Measurements from ENCODE around the gene GPR34. TPM values are rescaled to one million over a fixed set of nuclear protein-coding genes. Genes with fewer than 3 reads are reported as not detected.
"Not testable (repeated sequence)": the region's sequence is repeated elsewhere in the genome, so short reads cannot be mapped to it uniquely, and the experiment has no call there.

The GPR34 gene
- total RNA-seq, 6 experiments from 2014 or later, result 1.8 to 3.8 (median 3.2) TPM

DNA sequence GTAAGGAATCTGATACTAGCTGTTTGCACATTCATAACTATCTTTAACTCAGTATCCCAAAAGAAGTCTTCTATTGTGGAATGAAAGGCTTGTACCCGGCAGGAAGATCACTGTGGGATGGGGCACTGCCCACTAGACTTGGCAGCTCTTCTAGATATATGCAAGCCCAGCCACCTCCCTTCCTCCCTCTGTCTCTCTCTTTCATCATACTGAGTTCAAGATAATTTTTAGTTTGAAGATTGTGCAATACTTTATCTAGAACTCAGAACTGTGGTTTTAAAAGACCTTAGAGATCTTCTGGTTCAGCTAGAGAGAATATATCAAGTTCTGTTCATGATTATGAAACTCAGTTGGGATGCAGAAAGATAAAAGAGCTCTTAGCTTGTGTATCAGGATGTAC lies 22.5 kb upstream of the GPR34 start:
- Histone ChIP-seq H3K4me1 (no peaks in the 10 kb centered on the region), H3K27ac (no peak overlapping the region), H3K4me3 (no peak overlapping the region), H3K36me3 (no peaks in the 10 kb centered on the region), H3K27me3 (no peaks in the 10 kb centered on the region), H3K9me3 (no peaks in the 10 kb centered on the region)
- ATAC-seq (peak in 3 of 4 donors; percentile 57 to 69 (median 64)), DNase-seq (no peak)
- 27% methylated on average over 1 of the region's 1 CpG for WGBS (ENCODE audit: insufficient coverage, low coverage, low lambda C conversion rate, missing lambda C conversion rate)
- TF ChIP-seq CTCF (IDR thresholded peaks at IDR 0.05) (no peak), POLR2A (IDR thresholded peaks at IDR 0.05) (no peak)
- intact Hi-C loops (cut with DNase I), result no loop called here

DNA sequence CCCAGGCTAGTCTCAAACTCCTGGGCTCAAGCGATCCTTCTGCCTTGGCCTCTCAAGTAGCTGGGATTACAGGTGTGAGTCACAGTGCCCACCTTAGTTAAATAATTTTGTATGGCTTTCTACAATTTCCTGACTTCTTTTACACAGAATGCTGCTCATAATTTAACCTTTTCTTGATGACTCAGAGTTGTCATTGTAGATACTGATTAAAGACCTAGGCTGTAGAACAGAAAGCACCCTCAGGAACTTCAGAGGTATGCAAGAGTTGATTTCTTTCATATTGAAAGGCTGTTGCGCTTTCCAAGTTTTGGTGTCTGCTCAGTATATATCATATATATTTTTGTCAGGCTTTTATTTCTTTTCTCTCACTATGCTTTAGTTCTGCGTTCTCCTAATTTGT lies 21.1 kb upstream of the GPR34 start:
- TF ChIP-seq POLR2A (IDR thresholded peaks at IDR 0.05) (no peak), CTCF (IDR thresholded peaks at IDR 0.05) (no peak)
- Histone ChIP-seq H3K27me3 (no peaks in the 10 kb centered on the region), H3K36me3 (no peaks in the 10 kb centered on the region), H3K9me3 (no peaks in the 10 kb centered on the region), H3K4me3 (no peak overlapping the region), H3K27ac (no peak overlapping the region), H3K4me1 (no peaks in the 10 kb centered on the region)
- no peak for ATAC-seq
- DNase-seq, result no peak
- 90% methylated on average over 2 of the region's 3 CpGs for WGBS (ENCODE audit: insufficient coverage, low coverage, low lambda C conversion rate, missing lambda C conversion rate)
- intact Hi-C loops (cut with DNase I), result no loop called here

- no peaks in the 10 kb centered on the region for H3K9me3 ChIP-seq
- no peaks in the 10 kb centered on the region for H3K4me1 ChIP-seq
- DNase-seq (no peak), ATAC-seq (no peak)
- no peaks in the 10 kb centered on the region for H3K36me3 ChIP-seq
- no peaks in the 10 kb centered on the region for H3K27me3 ChIP-seq
- H3K27ac ChIP-seq, result no peak overlapping the region
- no peak overlapping the region for H3K4me3 ChIP-seq
- intact Hi-C loops (cut with DNase I), result no loop called here
- TF ChIP-seq CTCF (IDR thresholded peaks at IDR 0.05), result no peak
- TF ChIP-seq POLR2A (IDR thresholded peaks at IDR 0.05), result no peak
Measured at GRCh38 chrX:41670112-41670511, 18.7 kb upstream of the GPR34 start.

DNA sequence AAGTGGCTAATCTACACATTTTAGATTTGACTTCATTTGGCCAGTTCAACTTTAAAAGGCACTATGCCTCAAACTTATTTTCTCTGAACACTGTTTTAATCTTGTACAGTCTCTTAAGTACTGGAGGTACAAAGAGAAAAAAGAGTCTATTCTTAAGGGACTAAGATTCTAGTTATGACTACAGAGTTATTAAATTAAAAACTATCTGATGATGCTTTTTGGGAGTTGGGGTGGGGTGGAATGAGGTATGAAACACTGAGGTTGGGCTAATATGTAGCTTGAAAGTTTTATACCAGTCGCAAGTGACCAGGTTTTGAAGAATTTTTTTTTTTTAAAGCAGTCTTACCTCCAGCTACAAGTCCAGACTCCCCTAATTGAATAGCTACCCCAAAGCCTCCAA lies 17.7 kb upstream of the GPR34 start:
- no peak for TF ChIP-seq POLR2A (IDR thresholded peaks at IDR 0.05)
- H3K27ac ChIP-seq, result no peak overlapping the region
- H3K36me3 ChIP-seq, result no peaks in the 10 kb centered on the region
- no peaks in the 10 kb centered on the region for H3K4me1 ChIP-seq
- WGBS (ENCODE audit: insufficient coverage, low coverage, low lambda C conversion rate, missing lambda C conversion rate), result 64% methylated on average over 1 of the region's 1 CpG
- no peak overlapping the region for H3K4me3 ChIP-seq
- no peaks in the 10 kb centered on the region for H3K27me3 ChIP-seq
- no peak for DNase-seq
- intact Hi-C loops (cut with DNase I), result no loop called here
- ATAC-seq, result no peak
- H3K9me3 ChIP-seq, result no peaks in the 10 kb centered on the region

DNA sequence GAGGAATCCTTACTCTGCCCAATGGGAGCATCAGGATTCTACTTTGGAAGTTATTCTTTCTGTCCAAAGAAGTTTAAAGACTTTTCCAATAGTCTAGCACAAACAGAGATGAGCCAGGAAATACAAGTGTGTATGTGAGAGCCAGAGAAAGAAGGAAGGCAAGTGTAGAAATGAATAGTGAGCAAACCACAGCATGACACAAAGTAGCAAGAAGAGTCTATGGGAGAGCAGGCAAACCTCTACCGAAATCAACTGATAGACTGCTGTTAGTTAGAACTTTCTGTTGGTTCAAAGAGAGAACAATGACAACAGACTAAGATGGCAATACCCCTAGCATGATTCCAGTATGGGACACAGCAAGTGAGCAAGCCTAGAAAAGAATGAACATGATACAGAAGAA lies 16.1 kb upstream of the GPR34 start:
- H3K27me3 ChIP-seq, result no peaks in the 10 kb centered on the region
- H3K4me1 ChIP-seq, result peaks cover 0 to 10% (median 3%) of the 10 kb centered on the region in 4 donors
- no peak overlapping the region for H3K27ac ChIP-seq
- H3K9me3 ChIP-seq, result no peaks in the 10 kb centered on the region
- intact Hi-C loops (cut with DNase I), result no loop called here
- whole genome bisulfite sequencing (ENCODE audit: insufficient coverage, low coverage, low lambda C conversion rate, missing lambda C conversion rate), result 40% methylated on average over 1 of the region's 1 CpG
- no peak for TF ChIP-seq CTCF (IDR thresholded peaks at IDR 0.05)
- TF ChIP-seq POLR2A (IDR thresholded peaks at IDR 0.05), result no peak
- no peak for ATAC-seq
- no peaks in the 10 kb centered on the region for H3K36me3 ChIP-seq
- no peak for DNase-seq
- no peak overlapping the region for H3K4me3 ChIP-seq

DNA sequence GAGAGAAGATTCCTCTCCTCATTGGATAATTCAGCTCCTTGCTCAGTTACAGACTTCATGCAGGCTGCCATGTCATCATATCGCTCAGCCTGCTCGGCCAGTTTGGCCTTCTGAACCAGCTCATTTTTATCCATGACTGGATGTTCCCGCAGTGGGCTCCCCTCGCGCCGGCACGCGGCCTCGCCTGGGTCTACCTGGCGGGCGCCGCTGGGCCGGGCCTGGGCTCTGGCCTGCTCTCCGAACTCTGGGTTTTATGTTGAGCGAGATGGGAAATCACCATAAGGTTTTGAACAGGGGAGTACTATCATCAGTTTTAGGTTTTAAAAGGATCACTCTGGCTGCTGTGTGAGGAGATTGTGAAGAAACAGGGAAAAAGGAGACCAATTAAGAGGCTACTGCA lies 12.4 kb upstream of the GPR34 start:
- H3K36me3 ChIP-seq; H3K4me3 ChIP-seq; H3K27ac ChIP-seq; intact Hi-C loops (cut with DNase I); H3K9me3 ChIP-seq; ATAC-seq; DNase-seq; H3K27me3 ChIP-seq: not testable (repeated sequence)
- peaks cover 0 to 14% (median 3%) of the 10 kb centered on the region in 4 donors for H3K4me1 ChIP-seq
- WGBS (ENCODE audit: insufficient coverage, low coverage, low lambda C conversion rate, missing lambda C conversion rate), result 72% methylated on average over 14 of the region's 15 CpGs

Measured in right lobe of liver (tissue), 6 donors.